A172 (cell line): Measurements from ENCODE around the gene PLA2G4E. TPM values are rescaled to one million over a fixed set of nuclear protein-coding genes. Genes with fewer than 3 reads are reported as not detected.

Experiments
- DNase-seq: peaks from one replicate; pipeline ENCODE4 v3.0.0-alpha.2; 2015; ENCODE audit warnings: low spot score
- total RNA-seq: library from RNA; depleted of rRNA; stranded (reverse); fragments of >200 nt; shearing (Covaris generic); gene quantifications from 2 replicates; pipeline ENCODE4 v1.2.3, GENCODE V29; 2014

The PLA2G4E gene
- total RNA-seq, 1 experiment from 2014 or later = not detected

DNA sequence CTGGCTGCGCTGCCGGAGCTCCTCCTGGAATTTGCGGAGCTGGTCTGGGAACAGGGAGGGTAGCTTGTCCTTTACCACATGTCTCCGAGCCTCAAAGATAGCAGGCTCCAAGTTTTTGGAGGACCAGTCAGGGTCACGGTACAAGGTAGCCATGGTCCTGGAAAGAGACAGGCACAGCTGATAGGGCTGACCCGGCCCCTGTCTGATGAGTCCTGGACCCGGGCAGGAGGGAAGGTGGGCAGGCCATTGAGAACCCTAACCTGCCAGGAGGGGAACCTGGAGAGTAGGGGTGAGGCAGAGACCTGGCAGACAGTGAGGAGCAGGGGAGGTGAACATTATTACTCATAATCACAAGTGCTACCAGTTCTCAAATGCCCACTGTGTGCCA lies 28.0 kb downstream of the PLA2G4E start:
- DNase-seq = no peak

DNA sequence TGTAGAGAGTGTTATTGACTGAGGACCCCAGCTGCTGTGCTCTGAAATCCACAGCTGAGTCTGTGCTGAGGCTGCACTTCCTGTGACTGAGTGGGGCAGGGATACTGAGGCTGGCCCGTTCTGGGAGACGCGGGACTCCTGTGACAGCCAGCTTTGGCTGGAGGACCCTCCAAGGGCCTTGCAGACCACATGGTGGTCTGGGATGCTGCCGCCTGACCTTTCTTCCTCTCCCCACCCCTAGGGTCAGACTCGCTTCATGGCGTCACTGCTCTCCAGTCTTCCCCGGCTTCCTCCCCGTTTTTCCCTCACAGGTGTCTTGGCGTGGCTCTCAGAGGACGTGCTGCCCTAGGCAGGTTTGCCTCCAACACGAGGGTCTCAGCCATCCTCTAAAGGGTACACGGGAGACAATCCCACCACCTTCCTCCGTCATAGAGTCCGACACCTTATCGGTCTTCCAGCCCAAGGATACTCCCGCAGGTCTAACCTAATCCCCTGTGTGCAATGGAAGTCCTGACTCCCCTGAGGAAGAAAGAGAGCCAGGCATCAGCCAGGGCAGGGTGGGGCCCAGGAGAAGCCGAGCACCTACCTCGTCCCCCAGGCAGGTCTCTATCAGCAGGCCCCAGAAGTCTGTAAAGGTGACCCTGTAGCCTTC lies 28.6 kb downstream of the PLA2G4E start:
- no peak for DNase-seq

DNA sequence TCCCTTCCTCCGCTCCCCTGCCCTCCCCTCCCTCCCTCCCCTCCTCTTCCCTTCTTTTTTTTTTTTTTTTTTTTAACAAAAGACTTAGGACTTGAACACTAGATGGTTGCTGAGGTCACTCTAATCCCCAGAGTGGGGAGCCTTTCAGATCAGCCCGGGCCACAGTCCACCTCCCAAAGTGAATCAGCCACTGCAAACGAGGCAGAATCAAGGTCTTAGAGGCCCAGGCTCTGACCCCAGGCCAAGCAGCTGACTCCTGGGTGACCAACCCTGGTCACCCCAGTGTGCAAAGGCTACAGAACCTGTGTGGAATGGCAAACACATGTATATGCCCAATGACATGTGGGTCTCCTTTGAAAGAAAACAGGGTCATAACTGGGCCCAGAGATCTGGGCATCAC lies 30.2 kb downstream of the PLA2G4E start:
- no peak for DNase-seq

DNA sequence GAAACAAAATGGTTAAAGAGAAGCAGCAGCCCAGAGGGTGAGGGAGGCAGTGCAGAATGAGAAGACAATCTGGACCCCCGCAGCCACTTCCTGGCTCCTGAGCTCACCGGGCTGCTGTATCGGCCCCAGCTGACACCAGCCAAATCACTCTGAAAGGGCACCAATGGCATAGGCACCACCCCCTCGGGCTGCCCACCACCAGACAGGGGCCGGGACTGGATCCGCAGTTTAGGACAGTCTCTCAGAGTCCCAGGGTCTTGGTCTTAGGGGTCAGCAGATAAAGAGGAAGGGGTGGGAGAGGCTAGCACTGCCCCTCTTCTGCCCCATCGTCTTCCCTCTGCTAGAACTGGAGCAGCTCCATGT lies 30.6 kb downstream of the PLA2G4E start:
- DNase-seq = no peak

DNA sequence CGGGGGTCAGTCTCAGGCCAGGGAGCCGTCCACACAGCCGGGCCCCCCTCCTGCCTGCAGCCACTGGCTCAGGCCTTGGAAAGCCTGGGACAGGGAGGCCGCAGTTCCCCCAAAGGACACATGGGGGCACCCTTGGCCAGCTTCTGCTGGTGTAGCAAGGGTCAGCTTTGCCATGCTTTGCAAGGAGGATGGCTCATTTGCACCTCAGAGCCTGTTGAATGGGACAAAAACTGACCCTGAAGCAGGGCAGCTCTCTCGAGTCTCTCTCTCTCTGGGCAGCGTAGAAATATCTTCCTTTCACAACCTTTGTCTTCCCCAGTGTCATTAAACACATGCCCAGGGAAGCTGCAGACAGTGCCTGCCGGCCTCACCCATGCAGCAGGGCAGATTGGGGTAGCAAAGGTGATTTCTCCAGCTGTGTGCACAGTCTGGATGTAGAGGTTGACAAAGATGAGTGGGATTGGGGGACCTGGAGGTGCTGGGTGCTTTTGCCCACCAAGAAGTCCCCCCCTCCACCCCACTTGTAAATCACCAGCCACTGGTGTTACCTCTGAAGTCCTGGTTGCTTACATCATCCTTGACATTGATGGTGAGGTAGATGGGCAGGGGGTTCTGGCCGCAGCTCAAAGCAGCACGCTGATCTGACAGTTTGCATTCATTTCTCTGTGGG lies 31.1 kb downstream of the PLA2G4E start:
- DNase-seq = peak; percentile 60

DNA sequence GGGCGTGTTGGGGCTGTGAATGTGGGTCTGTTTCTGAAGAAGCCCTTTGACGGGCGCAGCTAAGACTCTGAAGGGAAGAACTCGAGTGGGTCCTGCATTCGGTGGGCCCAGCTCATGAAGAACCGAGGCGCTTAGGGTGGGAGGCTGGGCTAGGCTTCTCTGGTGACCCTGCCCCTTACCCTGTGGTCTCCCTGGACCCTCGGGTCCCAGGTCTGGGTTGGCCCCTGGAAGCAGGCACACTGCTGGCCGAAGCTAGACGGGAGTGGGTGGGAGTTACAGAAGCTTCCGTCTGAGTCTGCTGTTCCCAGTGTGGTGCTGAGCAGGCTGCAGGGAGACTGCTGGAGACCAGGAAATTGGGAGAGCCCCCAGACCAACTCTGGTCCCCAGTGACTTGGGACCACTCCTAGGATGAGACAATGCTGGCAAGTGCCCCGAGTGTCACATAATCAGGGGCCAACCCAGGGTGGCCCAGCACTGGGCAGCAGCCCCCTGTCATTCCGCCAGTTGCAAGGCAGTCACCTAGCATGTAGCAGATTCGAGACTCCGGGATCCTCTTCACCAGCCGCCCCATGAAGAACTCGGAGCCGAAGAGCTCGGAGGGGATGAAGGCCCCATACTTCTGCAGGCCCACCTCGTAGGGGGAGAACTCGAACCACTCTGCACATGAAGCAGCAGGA lies 31.8 kb downstream of the PLA2G4E start:
- DNase-seq = no peak

DNA sequence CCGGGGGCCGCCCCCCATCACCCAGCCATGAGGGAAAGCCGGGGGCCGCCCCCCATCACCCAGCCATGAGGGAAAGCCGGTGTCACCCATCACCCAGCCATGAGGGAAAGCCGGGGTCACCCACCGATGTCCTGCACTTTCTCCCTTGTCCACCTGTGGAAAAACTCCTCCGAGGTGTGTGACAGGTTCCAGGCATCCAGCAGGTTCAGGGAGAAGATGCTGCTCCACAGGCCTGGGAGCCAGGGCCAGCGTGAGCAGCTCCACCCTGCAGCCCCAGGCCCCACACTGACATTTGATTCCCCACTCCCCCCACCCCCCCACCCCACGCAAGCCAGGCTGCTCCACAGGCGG lies 32.9 kb downstream of the PLA2G4E start:
- no peak for DNase-seq

DNA sequence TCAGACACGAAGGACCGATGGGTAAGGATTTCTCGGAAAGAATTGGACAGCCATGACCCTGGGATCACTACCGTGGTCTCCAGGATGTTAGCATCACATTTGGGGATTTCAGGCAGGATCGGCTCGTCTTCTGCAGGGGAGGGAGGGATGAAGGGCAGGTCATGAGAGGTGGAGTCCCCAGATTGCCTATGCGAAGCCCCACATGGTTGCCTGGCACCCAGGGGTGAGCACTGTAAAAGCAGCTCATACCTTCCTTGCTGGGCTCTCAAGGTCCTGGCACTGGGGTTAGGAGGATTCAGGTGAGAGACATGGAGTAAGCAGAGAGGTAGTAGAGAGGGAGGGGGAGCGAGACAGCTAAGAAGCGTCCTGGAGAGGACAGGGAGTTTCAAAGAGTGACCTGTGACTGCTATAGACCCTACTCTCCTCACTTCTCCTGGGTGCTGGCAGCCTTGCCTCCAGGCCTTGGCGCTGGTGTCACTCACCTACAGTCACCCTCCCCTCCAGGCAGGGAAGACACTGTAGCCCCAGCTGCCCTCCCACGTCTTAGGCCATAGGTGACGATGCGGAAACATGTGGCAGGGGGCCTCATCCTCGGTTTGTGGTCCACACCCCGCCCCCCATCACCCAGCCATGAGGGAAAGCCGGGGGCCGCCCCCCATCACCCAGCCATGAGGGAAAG lies 33.5 kb downstream of the PLA2G4E start:
- no peak for DNase-seq

DNA sequence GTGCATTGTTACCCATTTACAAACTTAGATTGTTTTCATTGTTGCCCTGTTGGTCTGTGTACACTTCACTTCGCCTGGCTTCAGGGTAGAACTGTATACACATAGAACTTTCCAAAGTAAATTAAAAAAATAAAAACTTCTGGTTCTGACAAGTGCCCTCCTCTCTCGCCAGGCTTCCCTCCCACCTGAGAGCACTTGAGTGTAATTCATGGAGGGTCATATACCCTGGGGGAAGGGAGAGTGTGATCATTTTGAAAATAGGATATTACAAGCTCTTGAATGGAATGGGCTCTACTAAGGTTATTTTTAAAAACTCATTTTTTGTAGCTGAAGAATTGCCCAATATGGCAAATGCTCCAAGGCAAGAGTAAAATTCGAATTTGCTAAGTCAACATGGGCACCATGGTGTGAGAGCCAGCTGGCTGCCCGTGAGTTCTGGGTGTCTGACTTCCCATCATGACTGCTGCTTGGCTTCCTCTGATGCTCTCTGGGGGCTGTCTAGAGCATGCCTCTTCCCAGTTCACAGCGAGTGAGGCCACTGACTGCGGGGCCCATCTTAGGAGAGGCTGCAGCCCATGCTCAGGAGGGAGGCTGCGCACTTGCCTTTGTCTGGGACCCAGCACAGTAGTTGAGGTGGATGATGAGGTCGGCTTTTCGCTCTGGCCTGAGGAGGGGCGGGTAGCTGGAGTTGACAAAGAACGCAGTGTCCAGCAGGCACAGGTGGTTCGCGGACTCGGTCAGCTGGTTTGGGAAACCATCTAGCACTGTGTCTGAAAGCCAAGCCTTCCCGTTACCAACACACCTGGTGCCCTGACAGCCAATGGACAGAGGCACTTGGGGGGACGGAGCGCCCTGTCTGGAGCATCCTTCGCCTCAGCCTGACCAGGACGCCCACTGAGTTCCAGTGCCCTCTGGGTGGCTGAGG lies 35.3 kb downstream of the PLA2G4E start:
- no peak for DNase-seq

DNA sequence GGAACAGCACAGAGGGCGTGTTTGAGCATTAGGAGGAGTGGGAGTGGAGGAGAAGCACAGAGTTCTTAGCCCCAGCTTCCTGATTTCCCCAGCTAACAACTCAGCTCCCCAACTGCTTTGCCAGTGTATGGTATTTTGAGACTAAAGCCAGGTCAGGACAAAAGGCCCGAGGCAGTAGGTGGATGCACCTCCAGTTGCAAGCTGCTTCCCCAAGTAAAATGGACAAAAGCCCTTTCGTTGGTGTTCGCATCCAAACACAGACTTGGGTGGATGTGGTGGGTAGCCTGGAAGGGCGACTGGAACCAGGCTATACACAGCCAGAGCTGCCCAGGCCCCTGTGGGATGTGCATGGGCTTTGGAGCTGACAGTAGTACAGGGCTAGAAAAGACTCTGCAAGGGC lies 36.2 kb downstream of the PLA2G4E start:
- no peak for DNase-seq

DNA sequence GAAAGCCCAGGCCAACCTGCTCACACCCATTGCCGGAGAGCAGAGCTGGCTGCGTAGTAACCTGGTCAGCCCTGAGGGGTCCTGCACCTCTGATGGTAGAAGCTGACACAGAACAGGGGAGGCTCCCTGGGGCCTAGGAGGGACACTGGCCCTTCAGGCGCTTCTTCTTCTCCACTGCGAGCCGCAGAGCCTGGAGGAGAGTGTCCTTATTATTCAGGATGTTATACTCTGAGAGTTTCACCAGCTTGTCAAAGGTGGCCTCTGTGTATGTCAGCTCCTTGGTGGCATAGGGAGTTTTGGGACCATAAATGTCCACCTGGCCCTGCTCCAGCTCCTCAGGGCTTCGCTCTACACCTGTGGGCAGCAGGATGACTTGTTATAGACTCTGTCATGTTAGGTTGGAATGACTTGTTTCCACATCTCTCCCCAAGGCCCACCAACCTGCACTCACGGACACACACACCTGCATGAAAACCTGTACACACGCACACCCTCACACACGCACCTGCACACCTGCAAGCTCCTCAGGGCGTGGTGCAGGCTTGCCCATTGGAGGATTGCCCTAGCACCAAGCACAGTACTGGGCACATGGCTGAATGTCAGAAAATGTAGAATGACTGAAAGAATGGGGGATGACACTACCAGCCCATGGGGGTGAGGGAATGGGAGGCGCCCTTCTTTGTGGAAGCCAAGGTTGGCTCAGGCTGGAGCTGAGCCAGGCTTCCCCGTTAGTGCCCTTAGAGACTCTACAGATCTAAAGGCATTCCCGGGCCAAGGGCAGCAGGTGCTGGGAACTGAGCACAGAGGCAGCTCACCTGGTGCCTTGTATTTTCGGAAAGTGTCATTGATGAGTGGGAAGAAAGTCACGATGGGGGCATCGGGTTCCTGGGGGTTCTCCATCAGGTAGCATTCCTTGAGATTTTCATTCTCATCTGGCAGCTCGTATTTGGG lies 36.9 kb downstream of the PLA2G4E start:
- no peak for DNase-seq

DNA sequence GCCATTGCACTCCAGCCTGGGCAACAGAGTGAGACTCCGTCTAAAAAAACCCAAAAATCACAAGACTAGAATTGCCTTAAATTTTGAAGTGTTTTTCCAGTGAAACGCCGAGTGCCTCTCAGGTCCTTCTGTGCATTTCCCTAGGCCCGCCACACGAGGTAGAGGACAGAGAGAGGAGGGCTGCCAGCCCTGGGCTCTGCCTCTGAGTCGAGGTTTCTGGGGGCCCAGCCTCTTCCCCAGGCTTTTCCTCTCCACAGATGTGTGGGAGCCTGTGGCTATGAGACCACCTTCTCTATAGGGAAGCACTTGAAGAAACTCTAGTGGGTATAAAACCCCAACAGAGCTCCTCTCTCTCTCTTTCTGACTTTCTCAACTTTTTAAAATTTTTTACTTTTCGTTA lies 37.6 kb downstream of the PLA2G4E start:
- DNase-seq = no peak

DNA sequence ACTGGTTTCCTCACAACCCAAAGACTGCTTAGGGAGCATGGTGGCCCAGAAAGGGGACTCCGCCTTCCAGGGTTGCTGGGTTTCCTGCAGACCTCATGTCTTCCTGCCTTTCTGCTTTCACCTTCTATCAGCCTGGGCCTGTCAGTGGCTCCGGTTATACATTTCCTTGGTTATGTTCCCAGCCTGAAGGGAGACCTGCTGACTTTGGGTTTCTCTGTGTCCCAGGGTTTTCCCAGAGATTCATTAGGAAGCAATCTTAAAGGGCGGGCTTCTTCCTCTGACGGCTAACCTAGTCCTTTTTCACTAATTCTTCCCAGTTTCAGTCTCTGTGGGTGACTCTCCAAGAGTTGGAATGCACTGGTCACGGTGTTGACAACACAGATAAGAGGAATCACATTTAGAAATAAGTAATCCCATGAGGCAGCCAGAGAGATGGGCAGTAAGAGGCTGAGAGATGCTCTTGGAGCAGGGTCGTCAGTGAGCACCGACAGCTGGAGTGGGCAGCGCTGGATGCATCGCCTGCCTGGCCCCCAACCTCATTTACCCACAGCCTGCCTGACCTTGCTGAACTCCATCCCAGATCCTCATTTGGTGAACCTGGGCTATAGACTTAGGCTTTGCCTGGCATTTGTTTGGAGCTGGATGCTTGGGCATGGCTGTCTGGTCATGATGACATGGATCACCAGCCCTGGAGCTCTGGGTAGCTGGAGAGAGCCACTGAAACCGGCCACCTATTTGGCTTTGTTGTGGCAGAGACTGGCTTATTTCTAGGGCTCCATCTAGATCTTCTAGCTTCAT lies 38.5 kb downstream of the PLA2G4E start:
- DNase-seq = no peak

DNA sequence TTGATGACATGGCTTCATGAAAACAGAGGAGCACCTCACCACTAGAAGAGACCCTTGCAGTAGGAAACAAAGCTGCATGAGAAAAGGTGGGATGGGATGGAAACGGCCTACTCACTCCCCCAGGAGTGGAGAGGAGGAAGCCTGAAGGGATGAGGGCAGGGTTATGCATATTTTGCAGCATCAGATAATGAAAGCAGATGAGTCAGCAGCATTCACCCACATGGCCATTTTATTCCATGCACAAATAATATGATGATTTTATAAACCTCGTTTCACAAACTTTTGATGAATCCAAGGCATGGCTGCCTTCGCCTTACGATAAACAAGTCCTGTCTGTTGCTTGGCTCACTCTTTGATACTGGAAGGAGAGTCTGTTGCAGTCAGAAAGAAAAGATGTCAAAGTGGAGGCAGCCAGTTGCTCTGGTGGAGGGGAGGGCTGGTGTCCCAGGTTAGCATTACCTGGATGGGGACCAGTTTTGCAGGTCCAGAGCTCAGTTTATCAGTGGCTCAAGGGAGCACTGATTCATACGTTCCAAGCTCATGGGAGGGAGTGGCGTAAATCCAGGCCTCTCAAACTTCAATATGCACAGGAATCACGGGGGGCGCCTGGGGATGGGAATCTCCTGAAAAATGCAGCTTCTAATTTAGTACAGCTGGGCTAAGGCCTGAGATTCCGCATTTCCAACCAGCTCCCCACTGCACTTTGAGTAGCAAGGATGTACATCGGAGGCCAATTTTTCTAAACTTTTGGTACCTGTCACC lies 39.3 kb downstream of the PLA2G4E start:
- no peak for DNase-seq

DNA sequence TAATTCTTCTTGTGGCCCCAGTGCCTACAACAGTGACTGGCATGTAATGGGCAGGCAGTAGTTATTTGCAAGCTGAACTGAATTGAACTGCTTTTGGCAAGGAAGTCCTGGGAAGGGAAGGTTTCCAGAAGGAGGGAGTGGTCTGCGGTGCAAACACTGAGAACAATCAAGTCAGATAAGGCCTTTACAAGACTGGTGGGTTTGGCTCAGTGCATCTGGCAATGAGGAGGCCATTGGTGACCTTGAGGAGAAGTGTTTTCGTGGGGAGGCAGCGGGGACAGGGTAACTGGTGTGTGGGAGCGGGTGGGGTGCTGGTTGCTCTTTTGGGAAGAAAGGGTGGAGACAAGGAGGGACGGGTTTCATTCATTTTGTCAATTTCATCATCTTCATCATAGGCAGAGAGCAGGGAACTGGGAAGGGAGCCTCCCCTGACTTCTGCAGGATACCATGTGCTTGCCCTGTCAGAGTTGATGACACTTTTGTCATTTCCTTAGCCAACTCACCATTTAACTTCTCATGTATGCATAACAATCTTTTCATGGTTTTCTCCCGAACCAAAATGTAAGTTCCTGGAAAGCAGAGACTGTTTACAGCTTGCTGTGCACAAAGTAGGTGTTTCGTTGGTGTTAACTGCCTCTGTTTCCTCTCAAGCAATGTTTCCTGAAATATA lies 40.1 kb downstream of the PLA2G4E start:
- no peak for DNase-seq

DNA sequence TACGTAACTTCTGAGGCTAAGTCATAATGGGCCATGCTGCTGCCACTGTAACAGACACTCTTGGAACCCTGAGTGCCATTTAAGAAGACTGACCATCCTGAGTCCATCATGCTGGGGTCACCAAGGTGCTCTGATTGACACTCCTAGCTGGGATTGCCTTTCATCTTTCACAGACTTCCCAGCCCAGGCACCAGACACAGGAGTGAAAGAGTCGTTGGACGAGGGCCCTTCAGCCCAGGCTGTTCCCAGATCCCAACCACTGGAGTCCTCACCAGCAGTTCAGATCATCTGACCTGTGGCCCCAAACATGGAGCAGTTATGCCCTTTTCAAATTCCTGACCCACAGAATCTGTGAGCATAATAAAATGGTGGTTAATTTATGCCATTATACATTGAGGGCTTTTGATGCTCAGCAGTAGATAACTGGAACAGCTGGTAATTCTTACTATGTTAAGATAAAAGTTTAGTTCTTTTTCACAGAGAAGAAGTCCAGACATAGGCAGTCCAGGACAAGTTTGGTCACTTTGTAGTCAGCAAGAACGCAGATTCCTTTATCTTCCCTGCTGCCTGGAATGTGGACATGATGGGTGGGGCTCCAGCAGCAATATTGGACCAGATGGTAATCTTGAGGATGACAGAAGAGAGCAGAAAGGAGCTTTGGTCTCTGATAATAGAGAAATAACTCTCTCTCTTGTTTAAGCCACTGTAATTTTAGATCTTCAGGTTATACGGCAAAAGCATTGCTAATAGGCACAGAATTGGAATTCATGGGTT lies 41.2 kb downstream of the PLA2G4E start:
- DNase-seq = no peak

DNA sequence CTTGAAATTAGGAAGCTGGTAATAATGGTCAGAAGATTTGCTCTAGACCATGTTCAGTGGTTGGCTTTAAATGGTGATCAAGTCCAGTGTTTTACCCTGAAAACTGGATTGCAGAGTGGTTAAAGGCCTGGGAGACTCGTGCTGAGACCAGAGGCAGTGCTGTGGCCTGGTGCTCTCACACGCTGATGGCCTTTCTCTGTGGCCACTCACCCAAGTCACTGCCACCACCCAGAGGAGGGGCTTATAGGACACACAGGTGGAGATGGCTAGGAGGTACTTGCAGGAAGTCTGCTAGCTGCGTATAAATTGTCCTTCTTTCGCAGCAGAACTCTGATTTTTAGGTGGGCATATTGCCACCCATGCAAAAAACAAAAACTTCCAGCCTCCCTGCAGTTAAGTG lies 42.3 kb downstream of the PLA2G4E start:
- DNase-seq = no peak
